NCI-H2196 (cell line): ENCODE results near the gene CTNNBIP1.
A peak's percentile ranks its signal among the peaks of the same experiment; 100 is the strongest.

Experiments
- DNase-seq: peaks from one replicate; lab custom pipeline; 2025; ENCODE audit not compliant: unreplicated experiment; lab: John Stamatoyannopoulos, UW

The CTNNBIP1 gene

DNA sequence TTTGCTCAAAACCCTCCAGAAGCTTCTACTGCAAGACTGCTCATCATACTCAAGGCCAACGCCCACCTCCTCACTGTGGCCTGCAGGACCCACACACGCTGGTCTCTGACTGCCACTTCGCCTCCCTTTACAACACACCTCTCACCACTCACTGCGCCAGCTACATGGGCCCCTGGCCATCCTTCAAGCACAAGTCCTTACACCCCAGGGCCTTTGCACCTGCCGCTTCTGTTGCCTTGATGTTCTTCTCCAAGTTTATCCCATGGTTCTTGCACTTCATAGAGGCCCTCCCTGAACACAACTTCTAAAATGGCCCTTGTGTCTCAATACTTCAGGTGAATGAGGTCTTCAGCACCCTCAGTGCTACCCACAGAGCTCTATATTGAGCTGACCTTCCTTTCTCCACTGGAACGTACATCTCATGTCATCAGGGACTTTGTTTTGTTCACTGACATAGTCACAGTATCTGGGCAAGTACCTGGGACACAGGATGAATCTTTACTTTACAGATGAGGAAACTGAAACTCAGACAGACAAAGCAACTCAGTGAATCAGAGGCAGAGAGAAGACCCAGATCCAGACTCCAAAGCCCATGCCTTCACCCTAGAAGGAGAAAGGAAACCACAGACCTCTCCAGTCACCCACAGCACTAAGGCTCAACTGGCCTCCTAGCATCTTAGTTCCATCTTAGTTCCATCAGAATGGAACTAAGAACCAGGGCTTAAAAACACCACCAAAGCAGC is 51.6 kb downstream of the CTNNBIP1 start:
- no peak for DNase-seq

GRCh38 chr1:9855186-9855585 is 54.9 kb downstream of the CTNNBIP1 start:
- no peak for DNase-seq

GRCh38 chr1:9853249-9853595 is 56.8 kb downstream of the CTNNBIP1 start:
- no peak for DNase-seq

GRCh38 chr1:9852410-9853248 is 57.4 kb downstream of the CTNNBIP1 start:
- DNase-seq, result peak; percentile 19

GRCh38 chr1:9852004-9852403 is 58.1 kb downstream of the CTNNBIP1 start:
- DNase-seq, result no peak

DNA sequence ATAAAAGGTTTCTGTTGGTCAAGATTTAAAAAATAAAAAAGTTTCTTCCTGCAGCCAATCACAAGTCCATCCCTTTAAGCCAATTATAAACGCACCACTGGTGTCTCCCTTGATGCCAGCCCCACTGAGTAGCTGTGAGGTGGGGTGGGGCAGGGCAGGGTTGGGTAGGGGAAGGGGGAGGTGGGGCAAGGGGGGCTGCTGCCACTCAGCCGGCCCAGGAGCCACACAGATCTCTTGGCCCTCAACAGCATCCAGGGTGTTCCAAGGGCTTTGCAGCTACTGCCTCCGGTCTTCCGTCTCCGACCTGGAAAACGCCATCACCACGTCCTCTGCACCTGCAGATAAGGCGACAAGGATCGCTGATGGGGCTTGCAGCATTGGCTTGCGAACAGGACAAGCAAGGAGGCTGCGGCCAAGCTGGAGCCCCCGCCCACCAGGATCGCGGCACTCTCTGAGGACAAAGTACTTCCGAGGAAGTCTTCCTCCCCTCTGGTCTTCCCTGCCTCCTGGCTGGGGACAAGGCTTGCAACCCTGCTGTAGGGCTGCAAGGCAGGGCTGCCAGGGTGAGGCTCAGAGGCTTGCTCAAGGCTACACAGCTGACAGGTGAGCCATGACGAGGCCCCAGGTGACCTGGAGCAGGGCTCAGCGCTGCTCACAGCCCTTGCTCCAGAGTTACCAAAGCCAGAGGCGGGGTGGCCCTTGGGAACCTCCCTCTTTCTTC is 59.5 kb downstream of the CTNNBIP1 start:
- no peak for DNase-seq

DNA sequence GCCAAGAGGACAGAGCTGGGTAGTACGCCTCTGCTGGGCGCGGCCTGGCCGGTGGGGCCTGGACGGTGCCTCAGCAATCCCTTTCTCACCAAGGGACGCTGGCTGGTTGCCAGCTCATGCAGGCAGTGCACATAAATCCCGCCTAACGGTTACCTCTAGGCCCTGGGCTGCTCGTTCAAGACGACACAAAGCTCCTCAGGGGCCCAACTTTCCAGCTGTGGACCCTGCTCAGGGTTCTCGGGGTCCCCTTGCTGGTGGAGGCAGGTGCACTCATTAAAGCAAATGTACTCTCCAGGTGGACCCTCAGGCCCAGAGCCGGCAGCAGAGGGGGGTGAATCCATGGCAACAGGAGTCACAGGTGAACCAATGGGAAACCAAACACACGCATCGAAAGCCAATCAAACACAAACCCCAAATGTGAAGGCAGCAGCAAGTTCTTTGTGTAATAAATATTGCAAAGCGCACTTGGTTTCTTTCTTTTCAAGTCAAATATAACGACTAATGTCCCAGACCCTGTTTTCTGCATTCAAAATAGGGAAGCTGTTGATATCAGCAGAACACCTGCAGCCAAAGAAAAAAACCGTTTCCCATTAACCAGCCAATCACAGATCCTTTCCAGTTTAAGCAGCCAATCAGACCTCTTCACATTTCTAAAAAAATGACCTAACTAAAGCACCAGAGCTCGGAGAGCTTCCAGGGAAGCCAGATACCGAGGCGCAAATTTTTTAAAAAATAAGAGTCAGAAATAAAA is 60.2 kb downstream of the CTNNBIP1 start:
- no peak for DNase-seq

- no peak for DNase-seq
These were observed 62.0 kb downstream of the CTNNBIP1 start for GRCh38 chr1:9848022-9848421.

GRCh38 chr1:9847269-9847668 is 62.8 kb downstream of the CTNNBIP1 start:
- no peak for DNase-seq

- DNase-seq, result no peak
These were observed 63.4 kb downstream of the CTNNBIP1 start for GRCh38 chr1:9846611-9847171.

DNA sequence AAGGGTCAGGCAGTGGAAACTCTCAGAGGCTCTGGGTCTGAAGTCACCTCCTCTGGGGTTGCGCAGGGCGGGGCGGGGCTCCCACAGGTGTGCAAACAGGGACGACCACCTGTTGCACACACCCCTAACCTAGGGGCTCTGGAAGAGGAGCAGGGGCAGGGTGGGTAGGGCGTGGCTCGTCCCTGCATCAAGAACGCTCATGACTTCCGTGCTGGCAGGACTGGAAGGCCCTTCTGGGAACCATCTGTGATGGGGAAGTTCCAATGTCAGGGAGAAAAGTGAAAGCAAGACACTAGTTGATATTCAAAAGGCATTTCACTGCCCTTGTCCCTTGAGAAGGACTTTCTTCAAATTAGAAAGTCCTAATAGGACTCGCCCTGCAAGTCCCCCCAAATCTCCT is 64.2 kb downstream of the CTNNBIP1 start:
- DNase-seq, result no peak

DNA sequence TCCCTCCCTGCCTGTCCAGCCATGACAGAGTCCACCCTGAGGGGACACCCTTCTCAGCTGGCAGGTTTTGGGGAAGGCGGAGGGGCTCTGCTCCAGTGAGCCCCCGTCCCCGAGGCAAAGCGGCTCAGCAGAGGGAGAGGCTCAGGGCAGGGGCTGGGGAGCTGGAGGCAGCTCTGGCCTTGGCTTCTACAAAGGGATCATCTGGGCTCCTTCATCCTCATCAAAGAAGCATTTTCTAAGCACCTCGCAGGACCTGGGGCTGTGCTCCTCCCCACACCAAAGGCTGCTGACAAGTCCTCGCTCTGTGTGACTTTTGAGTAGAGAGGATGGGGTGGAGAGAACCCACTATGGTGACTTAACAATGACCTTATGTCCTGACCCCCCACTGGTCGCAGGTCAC is 65.3 kb downstream of the CTNNBIP1 start:
- no peak for DNase-seq

- no peak for DNase-seq
These were observed 66.0 kb downstream of the CTNNBIP1 start for GRCh38 chr1:9844106-9844505.

GRCh38 chr1:9843576-9843945 is 66.5 kb downstream of the CTNNBIP1 start:
- peak; percentile 85 for DNase-seq

GRCh38 chr1:9842781-9843575 is 67.1 kb downstream of the CTNNBIP1 start:
- peak; percentile 57 for DNase-seq

DNA sequence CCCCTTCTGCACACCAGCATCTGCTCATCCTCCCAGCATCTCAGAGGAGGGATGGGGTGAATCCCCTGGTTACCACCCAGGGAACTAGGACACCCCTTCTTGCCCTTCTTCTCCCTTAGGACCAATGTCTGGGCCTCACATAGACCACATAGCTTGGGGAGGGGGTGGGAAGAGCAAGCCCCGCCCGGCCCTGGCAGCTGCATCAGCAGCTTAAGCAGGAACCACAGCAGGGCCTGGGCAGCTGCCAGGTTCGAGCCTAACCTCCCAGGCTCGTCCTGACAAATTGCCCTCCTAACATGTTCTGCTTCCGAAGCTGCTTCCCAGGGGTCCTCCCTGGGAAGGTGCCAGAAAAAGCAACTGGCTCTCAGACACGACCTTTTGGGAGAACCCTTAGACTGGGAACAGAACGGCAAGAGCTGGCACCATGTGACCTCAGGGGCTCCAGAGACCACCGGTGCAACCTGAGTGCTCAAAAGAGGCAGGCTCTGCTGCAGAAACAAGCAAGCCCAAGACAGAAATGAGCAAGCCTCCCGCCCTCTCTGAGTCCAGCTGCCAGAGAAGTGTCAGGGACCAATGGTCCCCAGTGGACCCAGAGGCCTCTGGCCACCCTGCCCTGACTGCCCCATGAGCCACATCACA is 67.9 kb downstream of the CTNNBIP1 start:
- no peak for DNase-seq

DNA sequence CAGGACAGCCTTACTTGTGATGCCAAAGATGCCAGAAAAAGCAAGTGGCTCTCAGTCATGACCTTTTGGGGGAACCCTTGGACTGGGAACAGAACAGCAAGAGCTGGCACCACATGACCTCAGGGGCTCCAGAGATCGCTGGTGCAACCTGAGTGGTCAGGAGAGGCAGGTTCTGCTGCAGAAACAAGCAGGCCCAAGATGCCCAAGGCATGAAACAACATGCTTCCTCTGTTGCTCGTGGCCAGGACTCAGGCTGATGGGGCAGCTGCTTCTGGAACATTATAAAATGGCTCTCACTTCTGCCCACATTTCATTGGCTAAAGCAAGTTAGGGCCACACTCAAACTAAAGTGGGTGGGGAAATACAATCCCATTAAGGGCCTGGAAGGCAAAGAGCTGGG is 68.6 kb downstream of the CTNNBIP1 start:
- no peak for DNase-seq

- peak; percentile 76 for DNase-seq
These were observed 69.9 kb downstream of the CTNNBIP1 start for GRCh38 chr1:9840176-9840575.

DNA sequence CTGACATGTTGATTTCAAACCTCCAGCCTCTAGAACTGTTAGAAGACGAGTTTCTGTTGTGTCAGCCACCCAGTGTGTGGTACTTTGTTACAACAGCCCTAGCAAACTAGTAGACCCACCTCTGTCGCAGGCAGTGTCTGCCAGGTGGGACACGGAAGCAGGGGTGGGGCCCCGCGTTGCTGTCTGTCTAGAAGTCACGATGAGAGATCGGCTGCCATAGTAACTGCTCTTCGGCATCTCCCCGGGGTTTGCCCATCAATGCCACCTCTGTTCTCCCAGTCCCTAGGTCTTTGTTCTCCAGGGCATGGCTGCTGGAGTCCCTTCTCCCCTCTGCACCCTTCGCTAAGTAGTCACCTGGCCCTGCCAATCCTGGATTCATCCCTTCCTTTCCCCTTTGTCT is 71.1 kb downstream of the CTNNBIP1 start:
- no peak for DNase-seq

- no peak for DNase-seq
These were observed 73.5 kb downstream of the CTNNBIP1 start for GRCh38 chr1:9836632-9836960.
